ENCODE data around the gene FKBP5. TPM values are rescaled to one million over a fixed set of nuclear protein-coding genes. Genes with fewer than 3 reads are reported as not detected.
A peak's percentile ranks its signal among the peaks of the same experiment; 100 is the strongest.

FKBP5 gene
- total and polyA plus RNA-seq, 9 of the 15 experiments (the other 6 are each of a cell fraction or from before 2014, with no cell fraction given), result 32.7 to 151 (median 75.0) TPM

GRCh38 chr6:35611240-35611639 is 77.5 kb downstream of the FKBP5 start:
- Histone ChIP-seq H3K4me2 (ENCODE audit: insufficient read depth, low read length) (no peak overlapping the region), H3K36me3 (ENCODE audit: control insufficient read depth, insufficient read depth, low read length) (peaks cover 77% of the 10 kb centered on the region), H3K4me1 (replicated peaks in 1 of 2; ENCODE audit: control insufficient read depth in 2 of 2, insufficient read depth in 2 of 2, low read length in 2 of 2) (no peaks in the 10 kb centered on the region), H3K4me3 (no peak overlapping the region), H3K9me3 (replicated peaks; ENCODE audit: control insufficient read depth, insufficient read depth, low read depth, low read length) (no peaks in the 10 kb centered on the region), H3K9ac (ENCODE audit: insufficient read depth in 1 of 2, low read depth in 2 of 2, low read length in 2 of 2) (no peak overlapping the region), H3K27ac (ENCODE audit: extremely low read depth, low read depth, low read length) (no peak overlapping the region), H3K9me1 (ENCODE audit: control insufficient read depth, insufficient read depth, low read length) (no peaks in the 10 kb centered on the region), H4K20me1 (replicated peaks; ENCODE audit: control insufficient read depth, insufficient read depth, low read length) (no peaks in the 10 kb centered on the region), H3K79me2 (ENCODE audit: control insufficient read depth, insufficient read depth, low read length) (no peaks in the 10 kb centered on the region), H3K27me3 (ENCODE audit: control insufficient read depth in 2 of 2, insufficient read depth in 2 of 2, low read length in 2 of 2) (no peaks in the 10 kb centered on the region), H2AFZ (ENCODE audit: low read depth, low read length) (no peak overlapping the region)
- DNase-seq (ENCODE audit: extremely low read depth in 1 of 4, low spot score in 3 of 4) (no peak), ATAC-seq (no peak), FAIRE-seq (no peak)
- in situ Hi-C loops (cut with MboI) (no loop called here), intact Hi-C loops (cut with micrococcal nuclease) (no loop called here)
- TF ChIP-seq ZNF253 (CRISPR knock-in tag; conservative IDR thresholded peaks at IDR 0.05) (no peak), ZNF316 (IDR thresholded peaks at IDR 0.05) (peak; percentile 15; the same call in 1 of the 2 replicates), NFATC3 (IDR thresholded peaks at IDR 0.05) (no peak), PATZ1 (CRISPR knock-in tag; IDR thresholded peaks at IDR 0.05; ENCODE audit: borderline replicate concordance) (no peak)
- BruUV-seq (replicated peaks), result no TSS peak
- POLR2A ChIA-PET, result interaction anchor here (0.6 kb wide), 1 partner anchor 139 kb away, joined by 3 read pairs; no protein-coding TSS in a partner anchor
- CTCF ChIA-PET (ENCODE audit: low intra/inter-chr PET ratio), result no interaction called here
- 73% methylated on average over 3 of the region's 3 CpGs for WGBS (ENCODE audit: insufficient coverage, low coverage, missing lambda C conversion rate)

- Histone ChIP-seq H3K79me2 (ENCODE audit: control insufficient read depth, insufficient read depth, low read length) (no peaks in the 10 kb centered on the region), H3K36me3 (ENCODE audit: control insufficient read depth, insufficient read depth, low read length) (peaks cover 78% of the 10 kb centered on the region), H3K9me3 (replicated peaks; ENCODE audit: control insufficient read depth, insufficient read depth, low read depth, low read length) (no peaks in the 10 kb centered on the region), H3K9me1 (ENCODE audit: control insufficient read depth, insufficient read depth, low read length) (no peaks in the 10 kb centered on the region), H3K4me2 (ENCODE audit: insufficient read depth, low read length) (no peak overlapping the region), H3K27ac (ENCODE audit: extremely low read depth, low read depth, low read length) (no peak overlapping the region), H4K20me1 (replicated peaks; ENCODE audit: control insufficient read depth, insufficient read depth, low read length) (no peaks in the 10 kb centered on the region), H3K9ac (ENCODE audit: insufficient read depth in 1 of 2, low read depth in 2 of 2, low read length in 2 of 2) (no peak overlapping the region), H2AFZ (ENCODE audit: low read depth, low read length) (no peak overlapping the region), H3K4me3 (no peak overlapping the region), H3K4me1 (replicated peaks in 1 of 2; ENCODE audit: control insufficient read depth in 2 of 2, insufficient read depth in 2 of 2, low read length in 2 of 2) (no peaks in the 10 kb centered on the region), H3K27me3 (ENCODE audit: control insufficient read depth in 2 of 2, insufficient read depth in 2 of 2, low read length in 2 of 2) (no peaks in the 10 kb centered on the region)
- POLR2A ChIA-PET, result interaction anchor here (0.6 to 1.0 kb wide), 2 partner anchors 9 to 138 kb away, joined by 3 to 4 read pairs; no protein-coding TSS in a partner anchor
- in situ Hi-C loops (cut with MboI) (no loop called here), intact Hi-C loops (cut with micrococcal nuclease) (no loop called here)
- no peak for FAIRE-seq
- CTCF ChIA-PET (ENCODE audit: low intra/inter-chr PET ratio), result no interaction called here
- 90% methylated on average over 3 of the region's 3 CpGs for WGBS (ENCODE audit: insufficient coverage, low coverage, missing lambda C conversion rate)
- no peak for ATAC-seq
- BruUV-seq (replicated peaks), result no TSS peak
- DNase-seq (ENCODE audit: extremely low read depth in 1 of 4, low spot score in 3 of 4), result no peak
- TF ChIP-seq ZFP30 (CRISPR knock-in tag; IDR thresholded peaks at IDR 0.05; ENCODE audit: borderline replicate concordance), result no peak
Measured at GRCh38 chr6:35610830-35611229, 77.9 kb downstream of the FKBP5 start.
